ENCODE data around the gene NEK10. TPM values are rescaled to one million over a fixed set of nuclear protein-coding genes. Genes with fewer than 3 reads are reported as not detected.

The NEK10 gene
- total RNA-seq, 1 experiment from 2014 or later: 1.7 TPM

- no peaks in the 10 kb centered on the region for H3K79me2 ChIP-seq (ENCODE audit: low read length)
- H3K27me3 ChIP-seq (ENCODE audit: low read length): no peaks in the 10 kb centered on the region
- no peak overlapping the region for H3K27ac ChIP-seq (ENCODE audit: low read length)
- ATAC-seq: no peak
- H4K20me1 ChIP-seq (ENCODE audit: low read length): no peaks in the 10 kb centered on the region
- no TSS peak for BruUV-seq (replicated peaks)
- no peaks in the 10 kb centered on the region for H3K9me3 ChIP-seq (ENCODE audit: low read length)
- intact Hi-C loops (cut with micrococcal nuclease): loop anchor here (1.0 kb wide), 1 partner anchor 121 kb away; no protein-coding TSS in a partner anchor
- ChIA-PET POLR2A (ENCODE audit: unreplicated experiment) (interaction anchor here (0.7 kb wide), 1 partner anchor 184 kb away, joined by 11 read pairs; no protein-coding TSS in a partner anchor), CTCF (no interaction called here)
- no peaks in the 10 kb centered on the region for H3F3A ChIP-seq (ENCODE audit: low read length, unreplicated experiment)
- no peak overlapping the region for H3K9ac ChIP-seq (ENCODE audit: low read length)
- H3K4me1 ChIP-seq (ENCODE audit: insufficient read depth, low read length): no peaks in the 10 kb centered on the region
- no peak overlapping the region for H2AFZ ChIP-seq (ENCODE audit: low read length)
- no peak overlapping the region for H3K4me3 ChIP-seq (ENCODE audit: low read length)
- H3K9me2 ChIP-seq (replicated peaks; ENCODE audit: low read length): no peaks in the 10 kb centered on the region
- no peaks in the 10 kb centered on the region for H3K36me3 ChIP-seq (ENCODE audit: low read depth, low read length)
- TF ChIP-seq CTCF (conservative IDR thresholded peaks at IDR 0.05; ENCODE audit: low read depth, low read length): no peak
- no peak for TF ChIP-seq EZH2 (IDR thresholded peaks at IDR 0.05; ENCODE audit: low read length, unreplicated experiment)
- no peak for TF ChIP-seq EZH2phosphoT487 (IDR thresholded peaks at IDR 0.05; ENCODE audit: borderline replicate concordance, low read length)
- no peak overlapping the region for H3K4me2 ChIP-seq (ENCODE audit: low read length)
- no peak for DNase-seq
Measured at GRCh38 chr3:27254896-27255295, 114.3 kb downstream of the NEK10 start.

- Histone ChIP-seq H3K9me2 (replicated peaks; ENCODE audit: low read length) (no peaks in the 10 kb centered on the region), H4K20me1 (ENCODE audit: low read length) (no peaks in the 10 kb centered on the region), H3K36me3 (ENCODE audit: low read depth, low read length) (no peaks in the 10 kb centered on the region), H3K79me2 (ENCODE audit: low read length) (no peaks in the 10 kb centered on the region), H3K9ac (ENCODE audit: low read length) (no peak overlapping the region), H3K4me3 (ENCODE audit: low read length) (no peak overlapping the region), H3K27ac (ENCODE audit: low read length) (no peak overlapping the region), H3K9me3 (ENCODE audit: low read length) (no peaks in the 10 kb centered on the region), H3K4me2 (ENCODE audit: low read length) (no peak overlapping the region), H3K27me3 (ENCODE audit: low read length) (no peaks in the 10 kb centered on the region), H2AFZ (ENCODE audit: low read length) (no peak overlapping the region), H3F3A (ENCODE audit: low read length, unreplicated experiment) (no peaks in the 10 kb centered on the region), H3K4me1 (ENCODE audit: insufficient read depth, low read length) (no peaks in the 10 kb centered on the region)
- ATAC-seq: peak; percentile 100
- DNase-seq: peak; percentile 81
- ChIA-PET POLR2A (ENCODE audit: unreplicated experiment) (no interaction called here), CTCF (interaction anchor here (0.5 to 1.8 kb wide), 6 partner anchors 16 to 1240 kb away, joined by 3 to 18 read pairs (median 3); no protein-coding TSS in a partner anchor)
- TF ChIP-seq EZH2phosphoT487 (IDR thresholded peaks at IDR 0.05; ENCODE audit: borderline replicate concordance, low read length): no peak
- no peak for TF ChIP-seq EZH2 (IDR thresholded peaks at IDR 0.05; ENCODE audit: low read length, unreplicated experiment)
- peak; percentile 86 for TF ChIP-seq CTCF (conservative IDR thresholded peaks at IDR 0.05; ENCODE audit: low read depth, low read length)
- BruUV-seq (replicated peaks): no TSS peak
- intact Hi-C loops (cut with micrococcal nuclease): loop anchor here (1.0 kb wide), 1 partner anchor 120 kb away; no protein-coding TSS in a partner anchor
Measured at GRCh38 chr3:27253831-27254230, 115.4 kb downstream of the NEK10 start.

GRCh38 chr3:27253391-27253790 is 115.8 kb downstream of the NEK10 start:
- H3K9me3 ChIP-seq (ENCODE audit: low read length): no peaks in the 10 kb centered on the region
- H3K36me3 ChIP-seq (ENCODE audit: low read depth, low read length): no peaks in the 10 kb centered on the region
- H4K20me1 ChIP-seq (ENCODE audit: low read length): no peaks in the 10 kb centered on the region
- ATAC-seq (no peak; the same call in 1 of the 2 replicates), DNase-seq (no peak)
- no peaks in the 10 kb centered on the region for H3K4me1 ChIP-seq (ENCODE audit: insufficient read depth, low read length)
- no peaks in the 10 kb centered on the region for H3K9me2 ChIP-seq (replicated peaks; ENCODE audit: low read length)
- no peaks in the 10 kb centered on the region for H3K27me3 ChIP-seq (ENCODE audit: low read length)
- no TSS peak for BruUV-seq (replicated peaks)
- H3K9ac ChIP-seq (ENCODE audit: low read length): no peak overlapping the region
- H2AFZ ChIP-seq (ENCODE audit: low read length): no peak overlapping the region
- H3K27ac ChIP-seq (ENCODE audit: low read length): no peak overlapping the region
- intact Hi-C loops (cut with micrococcal nuclease): no loop called here
- no peak overlapping the region for H3K4me2 ChIP-seq (ENCODE audit: low read length)
- no peak for TF ChIP-seq EZH2 (IDR thresholded peaks at IDR 0.05; ENCODE audit: low read length, unreplicated experiment)
- no peaks in the 10 kb centered on the region for H3F3A ChIP-seq (ENCODE audit: low read length, unreplicated experiment)
- H3K4me3 ChIP-seq (ENCODE audit: low read length): no peak overlapping the region
- ChIA-PET POLR2A (ENCODE audit: unreplicated experiment) (no interaction called here), CTCF (interaction anchor here (0.5 to 1.8 kb wide), 5 partner anchors 16 to 1240 kb away, joined by 3 to 18 read pairs (median 3); no protein-coding TSS in a partner anchor)
- H3K79me2 ChIP-seq (ENCODE audit: low read length): no peaks in the 10 kb centered on the region

All from PC-3 (cell line).